Neural cell (in vitro differentiated cells): ENCODE data around the gene HSPB6.

ENCODE experiments used
- EP300 ChIP-seq: fragments of 450-650 bp; conservative IDR thresholded peaks from 2 replicates; pipeline ENCODE4 v1.6.1; 2014; ENCODE audit warnings: antibody characterized with exemption, mild to moderate bottlenecking, moderate library complexity; ENCODE audit not compliant: poor library complexity, severe bottlenecking
- EZH2 ChIP-seq: fragments of 200-600, 300-800 bp; shearing (Covaris generic), sonication (generic); IDR thresholded peaks from 2 replicates; pipeline ENCODE4 v1.6.1; 2014; ENCODE audit warnings: antibody characterized with exemption, low read length, borderline replicate concordance, mild to moderate bottlenecking; ENCODE audit not compliant: insufficient read depth, poor library complexity, severe bottlenecking
- MXI1 ChIP-seq: fragments of 450-650 bp; conservative IDR thresholded peaks from 2 replicates; pipeline ENCODE4 v1.6.1; 2014; ENCODE audit warnings: antibody characterized with exemption, mild to moderate bottlenecking; ENCODE audit not compliant: poor library complexity, severe bottlenecking
- POLR2AphosphoS5 ChIP-seq: IDR thresholded peaks from 2 replicates; pipeline ENCODE4 v1.6.1; 2012
- RAD21 ChIP-seq: fragments of 450-650 bp; conservative IDR thresholded peaks from 2 replicates; pipeline ENCODE4 v1.6.1; 2014; ENCODE audit warnings: antibody characterized with exemption, mild to moderate bottlenecking, moderate library complexity
- SMC3 ChIP-seq: fragments of 450-650 bp; conservative IDR thresholded peaks from 2 replicates; pipeline ENCODE4 v1.6.1; 2014; ENCODE audit warnings: antibody characterized with exemption, mild to moderate bottlenecking, moderate library complexity; ENCODE audit not compliant: poor library complexity
- TAF1 ChIP-seq: IDR thresholded peaks from 2 replicates; pipeline ENCODE4 v1.6.1; 2012; ENCODE audit warnings: low read depth
- TF ChIP-seq, protein P1 (sequence below): fragments of 450-650 bp; IDR thresholded peaks from 2 replicates; pipeline ENCODE4 v1.5.1; 2014; ENCODE audit warnings: antibody characterized with exemption, mild to moderate bottlenecking, moderate library complexity; ENCODE audit not compliant: poor library complexity, severe bottlenecking
- TF ChIP-seq, protein P2 (sequence below): IDR thresholded peaks from 2 replicates; pipeline ENCODE4 v1.6.1; 2012; ENCODE audit warnings: borderline replicate concordance

DNA sequence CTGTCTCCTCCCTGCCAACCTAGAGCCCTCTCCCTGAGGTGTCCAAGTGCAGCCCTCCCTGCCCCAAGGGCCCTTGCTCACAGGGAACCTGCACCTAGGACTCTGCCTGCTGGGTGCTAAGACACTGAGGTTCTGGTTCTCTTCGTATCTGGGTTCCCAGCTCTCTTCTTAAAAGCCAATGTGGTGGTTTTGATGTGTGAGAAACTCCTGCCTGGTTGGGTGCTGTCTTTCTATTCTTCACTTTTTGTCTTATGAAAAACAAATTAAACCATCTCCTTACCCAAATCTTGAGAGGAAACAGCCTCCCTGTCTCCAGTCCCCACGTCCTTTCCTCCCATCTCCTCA is 43.4 kb downstream of the HSPB6 start:
- TF ChIP-seq, protein P1, sequence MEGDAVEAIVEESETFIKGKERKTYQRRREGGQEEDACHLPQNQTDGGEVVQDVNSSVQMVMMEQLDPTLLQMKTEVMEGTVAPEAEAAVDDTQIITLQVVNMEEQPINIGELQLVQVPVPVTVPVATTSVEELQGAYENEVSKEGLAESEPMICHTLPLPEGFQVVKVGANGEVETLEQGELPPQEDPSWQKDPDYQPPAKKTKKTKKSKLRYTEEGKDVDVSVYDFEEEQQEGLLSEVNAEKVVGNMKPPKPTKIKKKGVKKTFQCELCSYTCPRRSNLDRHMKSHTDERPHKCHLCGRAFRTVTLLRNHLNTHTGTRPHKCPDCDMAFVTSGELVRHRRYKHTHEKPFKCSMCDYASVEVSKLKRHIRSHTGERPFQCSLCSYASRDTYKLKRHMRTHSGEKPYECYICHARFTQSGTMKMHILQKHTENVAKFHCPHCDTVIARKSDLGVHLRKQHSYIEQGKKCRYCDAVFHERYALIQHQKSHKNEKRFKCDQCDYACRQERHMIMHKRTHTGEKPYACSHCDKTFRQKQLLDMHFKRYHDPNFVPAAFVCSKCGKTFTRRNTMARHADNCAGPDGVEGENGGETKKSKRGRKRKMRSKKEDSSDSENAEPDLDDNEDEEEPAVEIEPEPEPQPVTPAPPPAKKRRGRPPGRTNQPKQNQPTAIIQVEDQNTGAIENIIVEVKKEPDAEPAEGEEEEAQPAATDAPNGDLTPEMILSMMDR, result no peak
- TF ChIP-seq POLR2AphosphoS5 (no peak), MXI1 (no peak), EZH2 (no peak), SMC3 (no peak), RAD21 (no peak), EP300 (no peak), TAF1 (no peak)
- TF ChIP-seq, protein P2, sequence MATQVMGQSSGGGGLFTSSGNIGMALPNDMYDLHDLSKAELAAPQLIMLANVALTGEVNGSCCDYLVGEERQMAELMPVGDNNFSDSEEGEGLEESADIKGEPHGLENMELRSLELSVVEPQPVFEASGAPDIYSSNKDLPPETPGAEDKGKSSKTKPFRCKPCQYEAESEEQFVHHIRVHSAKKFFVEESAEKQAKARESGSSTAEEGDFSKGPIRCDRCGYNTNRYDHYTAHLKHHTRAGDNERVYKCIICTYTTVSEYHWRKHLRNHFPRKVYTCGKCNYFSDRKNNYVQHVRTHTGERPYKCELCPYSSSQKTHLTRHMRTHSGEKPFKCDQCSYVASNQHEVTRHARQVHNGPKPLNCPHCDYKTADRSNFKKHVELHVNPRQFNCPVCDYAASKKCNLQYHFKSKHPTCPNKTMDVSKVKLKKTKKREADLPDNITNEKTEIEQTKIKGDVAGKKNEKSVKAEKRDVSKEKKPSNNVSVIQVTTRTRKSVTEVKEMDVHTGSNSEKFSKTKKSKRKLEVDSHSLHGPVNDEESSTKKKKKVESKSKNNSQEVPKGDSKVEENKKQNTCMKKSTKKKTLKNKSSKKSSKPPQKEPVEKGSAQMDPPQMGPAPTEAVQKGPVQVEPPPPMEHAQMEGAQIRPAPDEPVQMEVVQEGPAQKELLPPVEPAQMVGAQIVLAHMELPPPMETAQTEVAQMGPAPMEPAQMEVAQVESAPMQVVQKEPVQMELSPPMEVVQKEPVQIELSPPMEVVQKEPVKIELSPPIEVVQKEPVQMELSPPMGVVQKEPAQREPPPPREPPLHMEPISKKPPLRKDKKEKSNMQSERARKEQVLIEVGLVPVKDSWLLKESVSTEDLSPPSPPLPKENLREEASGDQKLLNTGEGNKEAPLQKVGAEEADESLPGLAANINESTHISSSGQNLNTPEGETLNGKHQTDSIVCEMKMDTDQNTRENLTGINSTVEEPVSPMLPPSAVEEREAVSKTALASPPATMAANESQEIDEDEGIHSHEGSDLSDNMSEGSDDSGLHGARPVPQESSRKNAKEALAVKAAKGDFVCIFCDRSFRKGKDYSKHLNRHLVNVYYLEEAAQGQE, result no peak
